Mucosa of rectum (tissue), 2 donors: ENCODE measurements around the gene THAP12.

ENCODE experiments used
- H3K27ac ChIP-seq, 2 donors: one replicate each; pipeline ENCODE4 v1.7.0; 2013; ENCODE audit warnings: inconsistent platforms in 2 of 2, low read depth in 2 of 2, low read length in 2 of 2
- H3K27me3 ChIP-seq, 2 donors: one replicate each; pipeline ENCODE4 v1.7.0; 2013; ENCODE audit warnings: low read length in 2 of 2; ENCODE audit not compliant: control insufficient read depth in 2 of 2, insufficient read depth in 2 of 2
- H3K36me3 ChIP-seq, 2 donors: one replicate each; pipeline ENCODE4 v1.7.0; 2013; ENCODE audit warnings: low read length in 2 of 2; ENCODE audit not compliant: control insufficient read depth in 2 of 2, insufficient read depth in 2 of 2
- H3K4me1 ChIP-seq, 2 donors: one replicate each; pipeline ENCODE4 v1.7.0; 2013; ENCODE audit warnings: low read length in 2 of 2, mild to moderate bottlenecking in 1 of 2; ENCODE audit not compliant: control insufficient read depth in 2 of 2, insufficient read depth in 2 of 2
- H3K4me3 ChIP-seq, 2 donors: one replicate each; pipeline ENCODE4 v1.7.0; 2013; ENCODE audit warnings: low read length in 2 of 2
- H3K9ac ChIP-seq, 2 donors: one replicate each; pipeline ENCODE4 v1.7.0; 2013; ENCODE audit warnings: low read length in 2 of 2, low read depth in 1 of 2, mild to moderate bottlenecking in 1 of 2
- H3K9me3 ChIP-seq, 2 donors: one replicate each; pipeline ENCODE4 v1.7.0; 2013; ENCODE audit warnings: low read length in 2 of 2; ENCODE audit not compliant: control insufficient read depth in 2 of 2
- donor health status: healthy.
- donor health status: Normal muscosa, but diverticular disease.

Gene THAP12

DNA sequence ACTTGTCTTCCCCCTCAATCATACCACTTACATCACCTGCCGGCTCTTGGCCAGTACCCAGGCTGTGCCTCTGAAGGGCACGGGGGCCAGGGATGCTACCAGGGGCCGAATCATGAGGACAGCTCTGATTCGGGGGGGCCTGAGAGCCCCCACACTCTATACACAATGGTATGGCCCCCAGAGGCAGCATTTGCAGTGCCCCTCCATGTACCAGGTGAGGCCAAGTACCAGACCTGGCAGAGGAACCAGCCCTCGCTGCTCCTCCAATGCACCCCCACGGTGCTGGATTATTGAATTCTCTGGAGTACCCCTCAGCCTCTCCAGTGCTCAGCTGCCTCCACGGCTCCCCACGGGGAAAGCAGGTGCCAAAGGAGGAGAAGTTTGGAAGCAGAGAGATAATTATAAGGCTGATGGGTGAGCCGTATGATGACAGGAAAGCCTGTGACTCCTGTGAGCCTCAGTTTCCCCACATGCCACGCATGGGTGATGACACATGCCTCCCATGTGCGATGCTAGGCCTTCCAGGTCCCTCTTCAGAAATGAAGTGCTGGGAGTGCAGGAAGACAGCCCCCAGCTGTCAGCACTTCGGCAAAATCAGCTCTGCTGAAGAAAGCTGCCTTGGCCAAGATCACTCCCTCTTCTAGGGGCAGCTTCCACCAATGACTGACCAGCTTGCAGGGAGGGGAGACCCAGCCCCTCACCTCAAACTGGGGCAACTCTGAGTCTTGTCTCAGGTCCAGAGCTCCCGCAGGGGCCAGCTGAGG lies 69.9 kb downstream of the THAP12 start:
- Histone ChIP-seq H3K27me3 (peaks cover 0 to 3% of the 10 kb centered on the region in 2 donors), H3K9ac (no peak overlapping the region), H3K27ac (no peak overlapping the region), H3K4me1 (no peaks in the 10 kb centered on the region), H3K4me3 (no peak overlapping the region), H3K36me3 (no peaks in the 10 kb centered on the region), H3K9me3 (no peaks in the 10 kb centered on the region)

DNA sequence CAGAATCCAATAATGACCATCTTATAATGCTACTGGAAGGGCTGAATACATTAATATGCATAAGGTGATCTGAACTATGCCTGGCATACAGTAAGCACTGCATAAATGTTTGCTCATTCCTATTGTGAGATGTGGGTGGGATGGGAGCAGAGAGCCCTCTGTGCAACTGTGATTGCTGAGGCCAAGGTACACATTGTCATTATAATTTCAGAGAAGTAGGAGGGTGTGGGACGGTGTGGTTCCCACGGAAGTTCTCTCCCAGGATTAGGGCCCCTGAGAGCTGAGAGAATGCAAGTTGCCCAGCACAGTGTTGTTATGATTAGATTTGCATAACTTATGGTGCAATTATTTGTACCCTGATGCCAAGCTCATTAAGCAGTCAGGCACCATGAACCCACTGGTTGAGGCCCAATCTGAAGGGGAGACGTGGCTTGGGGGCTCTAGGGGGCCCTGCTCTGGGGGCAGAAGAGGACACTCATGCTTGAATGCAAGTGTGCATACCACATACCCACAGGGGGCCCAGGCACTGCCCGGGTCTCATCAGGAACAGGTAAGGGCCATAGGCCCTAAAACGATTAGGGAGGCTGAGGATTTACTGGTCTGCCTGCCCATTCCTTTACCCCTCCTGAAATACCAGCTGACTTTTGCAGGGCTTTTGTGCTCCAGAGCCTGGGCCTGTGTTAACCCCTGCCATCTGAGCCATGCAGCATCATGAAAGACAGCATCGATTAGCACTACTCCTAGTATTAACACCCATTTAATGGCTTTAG lies 72.8 kb downstream of the THAP12 start:
- H3K4me3 ChIP-seq, result no peak overlapping the region
- H3K27ac ChIP-seq, result no peak overlapping the region
- H3K36me3 ChIP-seq, result no peaks in the 10 kb centered on the region
- H3K4me1 ChIP-seq, result no peaks in the 10 kb centered on the region
- no peaks in the 10 kb centered on the region for H3K9me3 ChIP-seq
- H3K9ac ChIP-seq, result no peak overlapping the region
- H3K27me3 ChIP-seq, result peaks cover 0 to 3% of the 10 kb centered on the region in 2 donors

DNA sequence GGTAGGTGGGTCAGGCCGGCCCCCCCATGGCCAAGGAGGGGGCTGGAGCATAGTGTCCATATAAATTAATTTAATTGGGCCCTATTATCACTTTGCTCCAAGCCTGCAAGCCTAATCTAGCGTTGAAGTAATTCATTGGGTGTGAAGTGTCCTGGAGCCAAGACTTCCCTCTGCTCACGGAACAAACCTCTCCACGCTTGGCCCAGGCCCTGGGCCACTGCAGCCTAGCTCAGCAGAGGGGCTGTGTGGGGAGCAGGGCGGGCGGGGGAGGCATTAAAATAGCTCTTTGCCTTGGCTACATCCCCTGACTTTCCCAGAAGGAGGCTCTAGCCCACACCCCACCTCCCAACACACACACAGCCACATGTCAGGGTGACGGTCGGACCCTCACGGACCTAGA lies 73.5 kb downstream of the THAP12 start:
- Histone ChIP-seq H3K9me3 (no peaks in the 10 kb centered on the region), H3K27ac (no peak overlapping the region), H3K4me3 (no peak overlapping the region), H3K4me1 (no peaks in the 10 kb centered on the region), H3K36me3 (no peaks in the 10 kb centered on the region), H3K9ac (no peak overlapping the region), H3K27me3 (peaks cover 0 to under 1% of the 10 kb centered on the region in 2 donors)

- no peaks in the 10 kb centered on the region for H3K4me1 ChIP-seq
- no peaks in the 10 kb centered on the region for H3K27me3 ChIP-seq
- H3K36me3 ChIP-seq, result no peaks in the 10 kb centered on the region
- no peak overlapping the region for H3K4me3 ChIP-seq
- no peak overlapping the region for H3K27ac ChIP-seq
- no peak overlapping the region for H3K9ac ChIP-seq
- H3K9me3 ChIP-seq, result no peaks in the 10 kb centered on the region
Measured at GRCh38 chr11:76303399-76303798, 77.5 kb downstream of the THAP12 start.

GRCh38 chr11:76302996-76303395 lies 77.9 kb downstream of the THAP12 start:
- no peaks in the 10 kb centered on the region for H3K4me1 ChIP-seq
- H3K27me3 ChIP-seq, result no peaks in the 10 kb centered on the region
- H3K27ac ChIP-seq, result no peak overlapping the region
- H3K9me3 ChIP-seq, result no peaks in the 10 kb centered on the region
- H3K4me3 ChIP-seq, result no peak overlapping the region
- H3K36me3 ChIP-seq, result no peaks in the 10 kb centered on the region
- no peak overlapping the region for H3K9ac ChIP-seq
